ENCODE data around the gene LIN54. TPM values are rescaled to one million over a fixed set of nuclear protein-coding genes. Genes with fewer than 3 reads are reported as not detected.
"Not testable (repeated sequence)": the region's sequence is repeated elsewhere in the genome, so short reads cannot be mapped to it uniquely, and the experiment has no call there.

The LIN54 gene
- total RNA-seq, 1 donor from 2014 or later: 11.1 TPM

GRCh38 chr4:83009529-83009928 is 1.1 kb downstream of the LIN54 start:
- H3K4me1 Mint-ChIP-seq (ENCODE audit: low read depth, unreplicated experiment): peaks cover 15% of the 10 kb centered on the region
- DNase-seq (ENCODE audit: low read depth): no peak
- no peaks in the 10 kb centered on the region for H3K9me3 Mint-ChIP-seq (ENCODE audit: unreplicated experiment)
- Histone ChIP-seq H2AFZ (ENCODE audit: low read depth, low read length) (no peak overlapping the region), H3K27ac (ENCODE audit: low read depth, low read length) (peak overlapping the region; percentile 93), H3K4me1 (ENCODE audit: insufficient read depth, low read length) (peaks cover 12% of the 10 kb centered on the region), H3K4me3 (ENCODE audit: insufficient read depth, low read depth, low read length) (peak overlapping the region; percentile 90), H3K27me3 (ENCODE audit: insufficient read depth, low read length) (no peaks in the 10 kb centered on the region), H3K9ac (ENCODE audit: low read length) (peak overlapping the region; percentile 97), H3K9me3 (ENCODE audit: insufficient read depth, low read depth, low read length) (no peaks in the 10 kb centered on the region), H3K36me3 (ENCODE audit: insufficient read depth, low read length) (no peaks in the 10 kb centered on the region), H4K20me1 (ENCODE audit: insufficient read depth, low read length) (peaks cover 3% of the 10 kb centered on the region), H3K4me2 (ENCODE audit: low read length) (peak overlapping the region; percentile 95), H3K79me2 (ENCODE audit: insufficient read depth, low read length) (peaks cover 66% of the 10 kb centered on the region)
- peak overlapping the region; percentile 93 for H3K4me3 Mint-ChIP-seq (ENCODE audit: unreplicated experiment)
- H3K27ac Mint-ChIP-seq (ENCODE audit: unreplicated experiment): peak overlapping the region; percentile 93
- FAIRE-seq: no peak
- TF ChIP-seq EZH2 (IDR thresholded peaks at IDR 0.05; ENCODE audit: insufficient read depth, low read length): no peak
- no peak for TF ChIP-seq CTCF (IDR thresholded peaks at IDR 0.05; ENCODE audit: insufficient read depth, low read depth, low read length)
- H3K27me3 Mint-ChIP-seq (ENCODE audit: low read depth, unreplicated experiment): no peaks in the 10 kb centered on the region
- no peaks in the 10 kb centered on the region for H3K36me3 Mint-ChIP-seq (ENCODE audit: low read depth, unreplicated experiment)

- not testable (repeated sequence) for H3K27ac ChIP-seq (ENCODE audit: low read depth, low read length); H3K9me3 Mint-ChIP-seq (ENCODE audit: unreplicated experiment); H3K27me3 Mint-ChIP-seq (ENCODE audit: low read depth, unreplicated experiment); H3K9ac ChIP-seq (ENCODE audit: low read length); H3K27me3 ChIP-seq (ENCODE audit: insufficient read depth, low read length); H3K36me3 Mint-ChIP-seq (ENCODE audit: low read depth, unreplicated experiment); H3K4me1 ChIP-seq (ENCODE audit: insufficient read depth, low read length); DNase-seq (ENCODE audit: low read depth); H2AFZ ChIP-seq (ENCODE audit: low read depth, low read length); H3K4me2 ChIP-seq (ENCODE audit: low read length); H3K4me1 Mint-ChIP-seq (ENCODE audit: low read depth, unreplicated experiment); H3K36me3 ChIP-seq (ENCODE audit: insufficient read depth, low read length); FAIRE-seq; H3K9me3 ChIP-seq (ENCODE audit: insufficient read depth, low read depth, low read length); H3K4me3 Mint-ChIP-seq (ENCODE audit: unreplicated experiment); H3K4me3 ChIP-seq (ENCODE audit: insufficient read depth, low read depth, low read length); H3K27ac Mint-ChIP-seq (ENCODE audit: unreplicated experiment)
- H4K20me1 ChIP-seq (ENCODE audit: insufficient read depth, low read length): peaks cover 15% of the 10 kb centered on the region
- peaks cover 82% of the 10 kb centered on the region for H3K79me2 ChIP-seq (ENCODE audit: insufficient read depth, low read length)
These were observed 7.4 kb downstream of the LIN54 start for GRCh38 chr4:83003044-83003791.

GRCh38 chr4:83002329-83002728 is 8.3 kb downstream of the LIN54 start:
- FAIRE-seq (no peak), DNase-seq (ENCODE audit: low read depth) (no peak)
- no peak for TF ChIP-seq EZH2 (IDR thresholded peaks at IDR 0.05; ENCODE audit: insufficient read depth, low read length)
- no peak for TF ChIP-seq CTCF (IDR thresholded peaks at IDR 0.05; ENCODE audit: insufficient read depth, low read depth, low read length)
- Histone ChIP-seq H3K4me3 (ENCODE audit: insufficient read depth, low read depth, low read length) (no peak overlapping the region), H3K79me2 (ENCODE audit: insufficient read depth, low read length) (peaks cover 75% of the 10 kb centered on the region), H3K4me2 (ENCODE audit: low read length) (no peak overlapping the region), H3K27ac (ENCODE audit: low read depth, low read length) (no peak overlapping the region), H3K9me3 (ENCODE audit: insufficient read depth, low read depth, low read length) (no peaks in the 10 kb centered on the region), H3K4me1 (ENCODE audit: insufficient read depth, low read length) (no peaks in the 10 kb centered on the region), H4K20me1 (ENCODE audit: insufficient read depth, low read length) (peaks cover 15% of the 10 kb centered on the region), H3K36me3 (ENCODE audit: insufficient read depth, low read length) (no peaks in the 10 kb centered on the region), H2AFZ (ENCODE audit: low read depth, low read length) (no peak overlapping the region), H3K9ac (ENCODE audit: low read length) (no peak overlapping the region), H3K27me3 (ENCODE audit: insufficient read depth, low read length) (no peaks in the 10 kb centered on the region)
- Mint-ChIP-seq H3K27ac (ENCODE audit: unreplicated experiment) (no peak overlapping the region), H3K27me3 (ENCODE audit: low read depth, unreplicated experiment) (no peaks in the 10 kb centered on the region), H3K4me1 (ENCODE audit: low read depth, unreplicated experiment) (no peaks in the 10 kb centered on the region), H3K9me3 (ENCODE audit: unreplicated experiment) (no peaks in the 10 kb centered on the region), H3K36me3 (ENCODE audit: low read depth, unreplicated experiment) (no peaks in the 10 kb centered on the region), H3K4me3 (ENCODE audit: unreplicated experiment) (no peak overlapping the region)

Data from astrocyte (in vitro differentiated cells and primary cell).